Uterus (tissue), 2 donors: ENCODE measurements around the gene ZNF669.

Source experiments
- POLR2A ChIP-seq, 2 donors: fragments of 450-650 bp; IDR thresholded peaks; one replicate each; pipeline ENCODE4 v1.6.1; 2016; ENCODE audit warnings: antibody characterized with exemption in 2 of 2, mild to moderate bottlenecking in 1 of 2, moderate library complexity in 1 of 2
- TF ChIP-seq, protein P1 (sequence below), 4 experiments: fragments of 200-600 bp in 2 of 4; fragments of 450-650 bp in 2 of 4; sonication (generic) in 2 of 4; IDR thresholded peaks; one replicate each; pipeline ENCODE4 v1.5.1; 2016 to 2019; ENCODE audit warnings: antibody characterized with exemption in 4 of 4, mild to moderate bottlenecking in 2 of 4, moderate library complexity in 1 of 4

DNA sequence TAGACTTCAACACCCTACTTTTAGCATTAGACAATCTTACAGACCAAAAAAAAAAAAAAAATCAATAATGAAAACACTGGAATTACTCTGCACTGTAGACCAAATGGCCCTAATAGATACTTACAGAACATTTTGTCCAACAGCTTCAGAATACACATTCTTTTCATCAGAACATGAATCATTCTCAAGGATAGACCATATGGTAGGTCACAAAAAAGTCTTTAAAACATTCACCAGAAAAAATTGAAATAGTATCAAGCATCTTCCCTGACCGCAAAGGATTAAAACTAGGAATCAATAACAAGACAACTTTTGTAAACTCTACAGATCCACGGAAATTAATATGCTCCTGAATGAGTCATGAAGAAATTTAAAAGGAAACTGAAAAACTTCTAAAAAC is 48.1 kb downstream of the ZNF669 start:
- TF ChIP-seq, protein P1, sequence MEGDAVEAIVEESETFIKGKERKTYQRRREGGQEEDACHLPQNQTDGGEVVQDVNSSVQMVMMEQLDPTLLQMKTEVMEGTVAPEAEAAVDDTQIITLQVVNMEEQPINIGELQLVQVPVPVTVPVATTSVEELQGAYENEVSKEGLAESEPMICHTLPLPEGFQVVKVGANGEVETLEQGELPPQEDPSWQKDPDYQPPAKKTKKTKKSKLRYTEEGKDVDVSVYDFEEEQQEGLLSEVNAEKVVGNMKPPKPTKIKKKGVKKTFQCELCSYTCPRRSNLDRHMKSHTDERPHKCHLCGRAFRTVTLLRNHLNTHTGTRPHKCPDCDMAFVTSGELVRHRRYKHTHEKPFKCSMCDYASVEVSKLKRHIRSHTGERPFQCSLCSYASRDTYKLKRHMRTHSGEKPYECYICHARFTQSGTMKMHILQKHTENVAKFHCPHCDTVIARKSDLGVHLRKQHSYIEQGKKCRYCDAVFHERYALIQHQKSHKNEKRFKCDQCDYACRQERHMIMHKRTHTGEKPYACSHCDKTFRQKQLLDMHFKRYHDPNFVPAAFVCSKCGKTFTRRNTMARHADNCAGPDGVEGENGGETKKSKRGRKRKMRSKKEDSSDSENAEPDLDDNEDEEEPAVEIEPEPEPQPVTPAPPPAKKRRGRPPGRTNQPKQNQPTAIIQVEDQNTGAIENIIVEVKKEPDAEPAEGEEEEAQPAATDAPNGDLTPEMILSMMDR (IDR thresholded peaks at IDR 0.05): no peak
- no peak for TF ChIP-seq POLR2A (IDR thresholded peaks at IDR 0.05)
